ENCODE data around the gene PTN.

The PTN gene

DNA sequence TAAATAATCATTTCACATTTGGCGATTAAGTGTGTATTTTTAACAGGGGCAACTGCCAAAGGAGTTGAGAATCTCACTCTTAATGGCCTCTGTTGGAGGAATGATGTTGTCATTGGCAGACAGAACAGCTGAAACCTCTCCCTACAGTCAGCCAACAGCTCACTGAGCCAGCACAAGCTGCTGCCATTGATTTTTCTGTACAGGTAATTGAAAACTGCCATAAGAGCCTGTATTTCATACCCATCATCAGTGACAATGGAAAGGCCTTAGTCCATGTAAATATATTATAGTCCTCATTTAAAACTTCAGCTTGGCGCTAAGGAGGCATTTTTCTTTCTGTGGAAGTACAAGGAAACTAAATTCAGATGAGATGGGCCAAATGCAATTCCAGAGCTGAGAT is 28.1 kb upstream of the PTN start:
- H3K9me2 ChIP-seq (replicated peaks; ENCODE audit: low read depth, low read length): no peaks in the 10 kb centered on the region
- H3F3A ChIP-seq (ENCODE audit: low read depth): no peaks in the 10 kb centered on the region
- H3K36me3 ChIP-seq (ENCODE audit: insufficient read depth, low read length): no peaks in the 10 kb centered on the region
- H3K9me3 ChIP-seq (ENCODE audit: insufficient read depth, low read depth, low read length): no peaks in the 10 kb centered on the region
- no peak overlapping the region for H3K9ac ChIP-seq (ENCODE audit: low read depth, low read length, poor library complexity, severe bottlenecking)
- no peaks in the 10 kb centered on the region for H3K79me2 ChIP-seq (ENCODE audit: insufficient read depth, low read length)
- H2AFZ ChIP-seq (ENCODE audit: low read length): no peak overlapping the region
- no peak overlapping the region for H3K4me2 ChIP-seq (ENCODE audit: low read depth, low read length, poor library complexity, severe bottlenecking)
- no peaks in the 10 kb centered on the region for H3K4me1 ChIP-seq (ENCODE audit: insufficient read depth, low read length, poor library complexity, severe bottlenecking)
- H3K4me3 ChIP-seq (ENCODE audit: low read length, poor library complexity, severe bottlenecking): no peak overlapping the region
- H4K20me1 ChIP-seq (ENCODE audit: insufficient read depth, low read length, poor library complexity, severe bottlenecking): no peaks in the 10 kb centered on the region
- H3K27me3 ChIP-seq (ENCODE audit: insufficient read depth, low read length, poor library complexity, severe bottlenecking): no peaks in the 10 kb centered on the region
- TF ChIP-seq, protein P1, sequence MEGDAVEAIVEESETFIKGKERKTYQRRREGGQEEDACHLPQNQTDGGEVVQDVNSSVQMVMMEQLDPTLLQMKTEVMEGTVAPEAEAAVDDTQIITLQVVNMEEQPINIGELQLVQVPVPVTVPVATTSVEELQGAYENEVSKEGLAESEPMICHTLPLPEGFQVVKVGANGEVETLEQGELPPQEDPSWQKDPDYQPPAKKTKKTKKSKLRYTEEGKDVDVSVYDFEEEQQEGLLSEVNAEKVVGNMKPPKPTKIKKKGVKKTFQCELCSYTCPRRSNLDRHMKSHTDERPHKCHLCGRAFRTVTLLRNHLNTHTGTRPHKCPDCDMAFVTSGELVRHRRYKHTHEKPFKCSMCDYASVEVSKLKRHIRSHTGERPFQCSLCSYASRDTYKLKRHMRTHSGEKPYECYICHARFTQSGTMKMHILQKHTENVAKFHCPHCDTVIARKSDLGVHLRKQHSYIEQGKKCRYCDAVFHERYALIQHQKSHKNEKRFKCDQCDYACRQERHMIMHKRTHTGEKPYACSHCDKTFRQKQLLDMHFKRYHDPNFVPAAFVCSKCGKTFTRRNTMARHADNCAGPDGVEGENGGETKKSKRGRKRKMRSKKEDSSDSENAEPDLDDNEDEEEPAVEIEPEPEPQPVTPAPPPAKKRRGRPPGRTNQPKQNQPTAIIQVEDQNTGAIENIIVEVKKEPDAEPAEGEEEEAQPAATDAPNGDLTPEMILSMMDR (conservative IDR thresholded peaks at IDR 0.05; ENCODE audit: low read length): no peak
- no peak for TF ChIP-seq EZH2phosphoT487 (IDR thresholded peaks at IDR 0.05; ENCODE audit: borderline replicate concordance)

DNA sequence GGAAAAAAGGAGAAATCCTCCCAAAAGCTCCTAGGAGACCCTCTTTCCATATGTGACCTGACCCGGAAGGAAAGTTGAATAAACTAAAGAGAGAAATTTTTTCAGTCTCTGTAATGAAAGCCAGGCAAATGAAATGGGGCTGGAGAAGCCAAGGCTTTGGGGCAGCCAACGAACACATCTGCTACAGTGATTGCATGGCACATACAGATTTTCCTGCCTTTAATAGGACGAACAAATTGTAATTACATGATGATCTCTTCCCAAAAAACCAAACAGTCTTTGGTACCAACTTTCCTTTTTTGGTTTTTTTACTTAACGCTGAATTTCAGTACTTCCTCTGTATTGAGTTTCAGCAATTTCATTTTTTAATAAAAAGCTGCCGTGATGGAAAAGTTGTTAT is 23.5 kb upstream of the PTN start:
- Histone ChIP-seq H3K36me3 (ENCODE audit: insufficient read depth, low read length) (no peaks in the 10 kb centered on the region), H3K4me3 (ENCODE audit: low read length, poor library complexity, severe bottlenecking) (no peak overlapping the region), H3F3A (ENCODE audit: low read depth) (no peaks in the 10 kb centered on the region), H2AFZ (ENCODE audit: low read length) (no peak overlapping the region), H3K9me2 (replicated peaks; ENCODE audit: low read depth, low read length) (no peaks in the 10 kb centered on the region), H3K79me2 (ENCODE audit: insufficient read depth, low read length) (no peaks in the 10 kb centered on the region), H3K27me3 (ENCODE audit: insufficient read depth, low read length, poor library complexity, severe bottlenecking) (no peaks in the 10 kb centered on the region), H4K20me1 (ENCODE audit: insufficient read depth, low read length, poor library complexity, severe bottlenecking) (no peaks in the 10 kb centered on the region), H3K9me3 (ENCODE audit: insufficient read depth, low read depth, low read length) (no peaks in the 10 kb centered on the region), H3K4me1 (ENCODE audit: insufficient read depth, low read length, poor library complexity, severe bottlenecking) (no peaks in the 10 kb centered on the region), H3K4me2 (ENCODE audit: low read depth, low read length, poor library complexity, severe bottlenecking) (no peak overlapping the region), H3K9ac (ENCODE audit: low read depth, low read length, poor library complexity, severe bottlenecking) (no peak overlapping the region)
- TF ChIP-seq, protein P1 (conservative IDR thresholded peaks at IDR 0.05; ENCODE audit: low read length): no peak
- TF ChIP-seq EZH2phosphoT487 (IDR thresholded peaks at IDR 0.05; ENCODE audit: borderline replicate concordance): no peak

DNA sequence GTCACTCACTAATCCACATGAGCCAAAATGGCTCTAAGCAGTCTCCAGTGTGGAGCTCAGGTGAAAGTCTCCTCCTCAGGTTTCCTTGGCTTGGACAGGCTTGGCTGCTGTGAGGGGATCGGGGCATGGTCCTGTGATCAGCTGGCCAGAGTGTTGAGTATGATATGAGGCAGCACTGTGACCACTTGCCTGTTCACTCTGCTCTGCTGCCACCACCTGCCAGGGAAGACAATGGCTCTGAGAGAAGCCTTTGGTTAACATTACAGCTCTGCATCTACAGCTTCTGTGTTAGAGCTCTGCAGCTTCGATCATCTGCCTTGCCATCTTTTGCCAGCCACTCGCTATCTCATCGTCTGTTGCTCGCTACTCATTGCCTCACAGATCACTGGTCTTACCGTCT is 20.1 kb upstream of the PTN start:
- no peaks in the 10 kb centered on the region for H3K36me3 ChIP-seq (ENCODE audit: insufficient read depth, low read length)
- no peaks in the 10 kb centered on the region for H4K20me1 ChIP-seq (ENCODE audit: insufficient read depth, low read length, poor library complexity, severe bottlenecking)
- no peaks in the 10 kb centered on the region for H3F3A ChIP-seq (ENCODE audit: low read depth)
- H3K4me2 ChIP-seq (ENCODE audit: low read depth, low read length, poor library complexity, severe bottlenecking): no peak overlapping the region
- H3K4me1 ChIP-seq (ENCODE audit: insufficient read depth, low read length, poor library complexity, severe bottlenecking): no peaks in the 10 kb centered on the region
- H2AFZ ChIP-seq (ENCODE audit: low read length): no peak overlapping the region
- no peaks in the 10 kb centered on the region for H3K9me2 ChIP-seq (replicated peaks; ENCODE audit: low read depth, low read length)
- H3K27me3 ChIP-seq (ENCODE audit: insufficient read depth, low read length, poor library complexity, severe bottlenecking): no peaks in the 10 kb centered on the region
- no peaks in the 10 kb centered on the region for H3K79me2 ChIP-seq (ENCODE audit: insufficient read depth, low read length)
- H3K4me3 ChIP-seq (ENCODE audit: low read length, poor library complexity, severe bottlenecking): no peak overlapping the region
- TF ChIP-seq, protein P1 (conservative IDR thresholded peaks at IDR 0.05; ENCODE audit: low read length): no peak
- TF ChIP-seq EZH2phosphoT487 (IDR thresholded peaks at IDR 0.05; ENCODE audit: borderline replicate concordance): no peak
- no peaks in the 10 kb centered on the region; the same call in 1 of the 2 replicates for H3K9me3 ChIP-seq (ENCODE audit: insufficient read depth, low read depth, low read length)
- no peak overlapping the region for H3K9ac ChIP-seq (ENCODE audit: low read depth, low read length, poor library complexity, severe bottlenecking)
